Fibroblast of mammary gland (primary cell): ENCODE results near the gene GJA10.

Experiments
- DNase-seq: peaks from one replicate; pipeline ENCODE4 v3.0.0-alpha.2; 2010; ENCODE audit warnings: low read depth
- H3K4me3 ChIP-seq: 2 replicates; pipeline ENCODE4 v1.5.1; 2011; ENCODE audit warnings: low read depth, mild to moderate bottlenecking, low read length, moderate library complexity; ENCODE audit not compliant: control insufficient read depth
- TF ChIP-seq, protein P1 (sequence below): conservative IDR thresholded peaks from 2 replicates; pipeline ENCODE4 v1.5.1; 2011; ENCODE audit warnings: low read depth, low read length, inconsistent platforms; ENCODE audit not compliant: control insufficient read depth, insufficient read depth

The GJA10 gene

DNA sequence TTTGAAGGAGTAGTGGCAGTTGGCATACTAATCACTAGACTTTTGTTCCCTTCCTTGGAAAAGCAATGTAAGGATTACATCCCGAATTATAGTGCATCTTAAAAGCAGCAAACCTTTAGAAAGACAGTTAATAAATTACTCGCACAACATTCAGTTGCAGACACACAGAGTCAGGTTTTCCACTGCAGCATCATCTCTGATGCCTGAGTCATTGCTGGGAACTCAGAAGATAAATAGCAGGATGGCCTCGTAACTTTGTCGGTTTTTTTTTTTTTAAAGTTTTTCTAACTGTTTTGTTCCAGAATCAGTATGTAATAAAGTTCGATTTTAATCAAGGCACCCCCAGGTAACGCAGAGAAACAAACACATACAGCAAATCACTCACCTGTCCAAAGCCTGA lies 34.3 kb downstream of the GJA10 start:
- DNase-seq = peak; percentile 48
- no peak overlapping the region for H3K4me3 ChIP-seq
- TF ChIP-seq, protein P1, sequence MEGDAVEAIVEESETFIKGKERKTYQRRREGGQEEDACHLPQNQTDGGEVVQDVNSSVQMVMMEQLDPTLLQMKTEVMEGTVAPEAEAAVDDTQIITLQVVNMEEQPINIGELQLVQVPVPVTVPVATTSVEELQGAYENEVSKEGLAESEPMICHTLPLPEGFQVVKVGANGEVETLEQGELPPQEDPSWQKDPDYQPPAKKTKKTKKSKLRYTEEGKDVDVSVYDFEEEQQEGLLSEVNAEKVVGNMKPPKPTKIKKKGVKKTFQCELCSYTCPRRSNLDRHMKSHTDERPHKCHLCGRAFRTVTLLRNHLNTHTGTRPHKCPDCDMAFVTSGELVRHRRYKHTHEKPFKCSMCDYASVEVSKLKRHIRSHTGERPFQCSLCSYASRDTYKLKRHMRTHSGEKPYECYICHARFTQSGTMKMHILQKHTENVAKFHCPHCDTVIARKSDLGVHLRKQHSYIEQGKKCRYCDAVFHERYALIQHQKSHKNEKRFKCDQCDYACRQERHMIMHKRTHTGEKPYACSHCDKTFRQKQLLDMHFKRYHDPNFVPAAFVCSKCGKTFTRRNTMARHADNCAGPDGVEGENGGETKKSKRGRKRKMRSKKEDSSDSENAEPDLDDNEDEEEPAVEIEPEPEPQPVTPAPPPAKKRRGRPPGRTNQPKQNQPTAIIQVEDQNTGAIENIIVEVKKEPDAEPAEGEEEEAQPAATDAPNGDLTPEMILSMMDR = no peak

DNA sequence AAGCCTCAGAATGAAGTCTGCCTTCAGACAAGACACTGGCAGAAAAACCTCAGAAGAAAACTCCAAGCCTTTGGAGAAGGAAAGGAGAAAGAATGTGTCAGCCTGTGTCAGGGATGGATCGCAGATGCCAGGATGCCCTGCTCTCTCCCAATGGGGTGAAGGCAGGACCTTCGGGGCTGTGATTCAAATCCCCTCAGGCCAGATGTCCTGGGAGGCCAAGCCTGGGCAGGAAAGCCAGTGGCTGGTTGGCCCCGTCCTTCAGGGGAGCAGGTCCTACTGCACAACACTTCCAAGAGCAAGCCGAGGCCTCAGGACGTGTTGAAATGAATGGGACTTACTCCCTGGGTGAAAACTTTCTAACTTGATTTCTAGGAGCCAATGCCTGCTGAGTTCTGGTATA lies 36.5 kb downstream of the GJA10 start:
- no peak overlapping the region for H3K4me3 ChIP-seq
- no peak for DNase-seq
- TF ChIP-seq, protein P1 = no peak

- no peak overlapping the region for H3K4me3 ChIP-seq
- TF ChIP-seq, protein P1 = no peak
- no peak for DNase-seq
Observed at GRCh38 chr6:89932245-89932802, 38.1 kb downstream of the GJA10 start.

DNA sequence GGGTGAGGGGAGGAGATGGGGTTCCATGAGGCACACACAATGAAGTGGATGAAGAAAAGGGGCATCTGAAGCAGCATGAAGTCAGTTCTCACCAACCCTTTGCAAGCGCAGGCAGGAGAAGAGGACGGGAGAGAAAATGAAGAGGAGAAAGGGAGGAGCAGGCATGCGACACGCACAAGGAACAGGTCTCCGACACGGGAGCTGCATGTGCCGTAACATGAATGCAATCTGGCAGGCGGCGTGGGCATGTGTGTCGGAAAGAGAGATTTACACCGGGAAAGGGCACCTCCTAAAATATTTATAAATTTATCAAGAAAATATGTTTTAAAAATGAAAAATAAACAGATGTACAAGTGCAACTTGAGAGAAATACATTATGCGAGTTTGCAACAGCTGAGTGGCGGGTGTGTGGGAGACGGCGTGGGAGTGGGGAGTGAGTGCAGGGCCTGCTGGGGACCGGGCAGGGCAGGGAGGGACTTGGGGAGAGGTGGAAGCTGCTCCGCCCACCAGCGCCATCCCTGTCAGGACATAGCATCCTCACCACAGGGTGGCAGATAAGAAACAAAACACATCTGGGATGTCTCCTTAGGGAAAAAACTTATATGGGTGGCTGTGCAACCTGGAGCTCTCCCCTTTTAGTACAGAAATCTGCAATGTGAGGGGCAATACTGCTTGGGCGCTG lies 40.6 kb downstream of the GJA10 start:
- H3K4me3 ChIP-seq = no peak overlapping the region
- no peak for DNase-seq
- TF ChIP-seq, protein P1 = no peak

DNA sequence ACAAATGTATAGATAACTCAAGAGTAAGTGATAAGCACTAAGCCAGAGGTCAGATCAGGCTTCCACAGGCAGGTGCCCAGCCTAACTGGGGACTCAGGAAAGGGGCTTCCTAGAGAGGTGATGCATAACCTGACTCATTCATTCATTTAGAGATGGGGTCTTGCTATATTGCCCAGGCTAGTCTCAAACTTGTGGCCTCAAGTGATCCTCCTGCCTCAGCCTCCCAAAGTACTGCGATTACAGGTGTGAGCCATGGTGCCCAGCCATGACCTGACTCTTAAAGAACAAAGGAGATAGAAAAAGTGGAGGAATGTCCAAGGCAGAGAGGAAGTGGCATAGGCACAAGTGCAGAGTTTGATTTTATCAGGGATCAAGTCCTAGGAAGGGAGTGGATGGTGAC lies 41.9 kb downstream of the GJA10 start:
- TF ChIP-seq, protein P1 = no peak

DNA sequence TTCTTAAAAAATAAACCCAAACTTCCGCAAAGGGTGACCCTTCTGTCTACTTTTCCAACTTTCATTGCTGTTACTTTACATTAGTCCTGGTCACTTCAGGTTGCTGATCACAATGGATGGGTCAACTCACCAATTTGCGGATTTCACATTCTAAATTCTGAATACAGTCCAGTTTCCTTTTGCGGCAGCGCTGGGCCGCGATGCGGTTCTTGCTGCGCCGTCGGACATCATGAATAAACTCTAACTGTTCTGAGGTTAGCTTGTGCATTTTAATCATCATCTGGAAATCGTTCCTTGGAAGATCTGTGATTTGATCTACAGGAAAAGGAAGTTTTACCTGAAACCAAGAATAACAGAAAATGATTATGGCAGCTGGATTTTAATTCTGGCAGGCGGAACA lies 43.7 kb downstream of the GJA10 start:
- no peak for DNase-seq
- H3K4me3 ChIP-seq = no peak overlapping the region
- TF ChIP-seq, protein P1 = no peak

More for the DNA sequence above, 41.9 kb downstream of the GJA10 start:
- H3K4me3 ChIP-seq = no peak overlapping the region
- DNase-seq = no peak
